ENCODE measurements around the gene CEP72.

Gene CEP72

DNA sequence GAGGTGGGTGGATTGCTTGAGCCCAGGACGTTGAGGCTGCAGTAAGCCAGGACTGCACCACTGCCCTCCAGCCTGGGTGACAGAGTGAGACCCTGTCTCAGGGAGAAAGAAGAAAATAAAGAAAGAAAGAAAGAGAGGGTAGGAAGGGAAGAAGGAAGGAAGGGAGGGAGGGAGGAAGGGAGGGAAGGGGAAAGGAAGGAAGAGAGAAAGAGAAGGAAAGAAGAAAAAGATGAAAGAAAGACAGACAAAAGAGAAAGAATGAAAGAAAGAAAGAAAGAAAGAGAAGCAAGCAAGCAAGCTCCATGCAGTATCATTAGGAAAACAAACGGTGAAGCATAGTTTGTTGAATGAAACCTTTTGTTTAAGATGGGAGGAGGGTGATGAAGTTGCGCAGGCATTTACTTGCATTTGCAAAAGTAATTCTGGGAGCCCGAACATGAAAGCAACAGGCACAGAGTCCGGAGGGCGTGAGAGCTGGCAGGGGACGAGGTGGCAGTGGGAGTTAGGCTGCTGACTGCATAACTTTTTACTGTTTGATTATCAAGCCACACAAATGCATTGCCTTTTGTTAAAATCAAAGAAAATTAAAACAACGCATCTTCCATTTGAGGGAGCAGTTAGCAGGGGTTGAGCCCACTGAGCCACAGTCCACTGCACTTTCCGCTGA, 26.0 kb upstream of the CEP72 start:
- H3K4me1 ChIP-seq (ENCODE audit: insufficient read depth, low read length), result no peaks in the 10 kb centered on the region
- H3K27me3 ChIP-seq (ENCODE audit: insufficient read depth, low read length, poor library complexity), result peaks cover 3% of the 10 kb centered on the region
- no peaks in the 10 kb centered on the region for H4K20me1 ChIP-seq (ENCODE audit: insufficient read depth, low read length)
- ATAC-seq (ENCODE audit: insufficient read depth, low read depth) (no peak), DNase-seq (no peak)
- H3K4me2 ChIP-seq (ENCODE audit: insufficient read depth, low read length), result no peak overlapping the region
- H3K9ac ChIP-seq (ENCODE audit: low read depth, low read length), result no peak overlapping the region
- no peaks in the 10 kb centered on the region for H3K36me3 ChIP-seq (ENCODE audit: insufficient read depth, low read length)
- no peak overlapping the region for H3K4me3 ChIP-seq (ENCODE audit: low read depth in 1 of 2, low read length in 2 of 2)
- no peaks in the 10 kb centered on the region for H3K9me3 ChIP-seq (ENCODE audit: insufficient read depth, low read length, severe bottlenecking)
- H3K79me2 ChIP-seq (ENCODE audit: insufficient read depth, low read length), result no peaks in the 10 kb centered on the region
- H2AFZ ChIP-seq (ENCODE audit: low read depth, low read length), result no peak overlapping the region
- TF ChIP-seq CTCF (IDR thresholded peaks at IDR 0.05; ENCODE audit: borderline replicate concordance, extremely low read depth, low read length, poor library complexity, severe bottlenecking) (no peak), EZH2 (IDR thresholded peaks at IDR 0.05; ENCODE audit: borderline replicate concordance, low read depth, low read length, severe bottlenecking) (no peak)
- H3K27ac ChIP-seq (ENCODE audit: low read length), result no peak overlapping the region

GRCh38 chr5:586751-587285, 25.3 kb upstream of the CEP72 start:
- no peak overlapping the region for H3K27ac ChIP-seq (ENCODE audit: low read length)
- H2AFZ ChIP-seq (ENCODE audit: low read depth, low read length), result no peak overlapping the region
- H3K4me2 ChIP-seq (ENCODE audit: insufficient read depth, low read length), result no peak overlapping the region
- no peak overlapping the region for H3K4me3 ChIP-seq (ENCODE audit: low read depth in 1 of 2, low read length in 2 of 2)
- no peaks in the 10 kb centered on the region for H3K79me2 ChIP-seq (ENCODE audit: insufficient read depth, low read length)
- no peak for TF ChIP-seq CTCF (IDR thresholded peaks at IDR 0.05; ENCODE audit: borderline replicate concordance, extremely low read depth, low read length, poor library complexity, severe bottlenecking)
- TF ChIP-seq EZH2 (IDR thresholded peaks at IDR 0.05; ENCODE audit: borderline replicate concordance, low read depth, low read length, severe bottlenecking), result no peak
- ATAC-seq (ENCODE audit: insufficient read depth, low read depth), result no peak
- no peaks in the 10 kb centered on the region for H3K36me3 ChIP-seq (ENCODE audit: insufficient read depth, low read length)
- H3K27me3 ChIP-seq (ENCODE audit: insufficient read depth, low read length, poor library complexity), result peaks cover 3% of the 10 kb centered on the region
- no peaks in the 10 kb centered on the region for H3K9me3 ChIP-seq (ENCODE audit: insufficient read depth, low read length, severe bottlenecking)
- no peak for DNase-seq
- no peaks in the 10 kb centered on the region for H3K4me1 ChIP-seq (ENCODE audit: insufficient read depth, low read length)
- H4K20me1 ChIP-seq (ENCODE audit: insufficient read depth, low read length), result no peaks in the 10 kb centered on the region
- no peak overlapping the region for H3K9ac ChIP-seq (ENCODE audit: low read depth, low read length)

- Histone ChIP-seq H3K4me3 (ENCODE audit: low read depth in 1 of 2, low read length in 2 of 2) (no peak overlapping the region), H3K4me1 (ENCODE audit: insufficient read depth, low read length) (no peaks in the 10 kb centered on the region), H3K9ac (ENCODE audit: low read depth, low read length) (no peak overlapping the region), H3K79me2 (ENCODE audit: insufficient read depth, low read length) (no peaks in the 10 kb centered on the region), H3K27ac (ENCODE audit: low read length) (no peak overlapping the region), H3K4me2 (ENCODE audit: insufficient read depth, low read length) (no peak overlapping the region), H3K27me3 (ENCODE audit: insufficient read depth, low read length, poor library complexity) (peaks cover 3% of the 10 kb centered on the region), H3K36me3 (ENCODE audit: insufficient read depth, low read length) (no peaks in the 10 kb centered on the region), H2AFZ (ENCODE audit: low read depth, low read length) (no peak overlapping the region), H3K9me3 (ENCODE audit: insufficient read depth, low read length, severe bottlenecking) (no peaks in the 10 kb centered on the region), H4K20me1 (ENCODE audit: insufficient read depth, low read length) (no peaks in the 10 kb centered on the region)
- DNase-seq, result no peak
- no peak for ATAC-seq (ENCODE audit: insufficient read depth, low read depth)
- TF ChIP-seq EZH2 (IDR thresholded peaks at IDR 0.05; ENCODE audit: borderline replicate concordance, low read depth, low read length, severe bottlenecking) (no peak), CTCF (IDR thresholded peaks at IDR 0.05; ENCODE audit: borderline replicate concordance, extremely low read depth, low read length, poor library complexity, severe bottlenecking) (no peak)
Observed at GRCh38 chr5:587403-587802, 24.7 kb upstream of the CEP72 start.
